Measurements from ENCODE around the gene RAD50. TPM values are rescaled to one million over a fixed set of nuclear protein-coding genes. Genes with fewer than 3 reads are reported as not detected.

The RAD50 gene
- polyA plus RNA-seq, 1 of the 3 experiments (the other 2 are of a cell fraction), result 20.0 TPM

DNA sequence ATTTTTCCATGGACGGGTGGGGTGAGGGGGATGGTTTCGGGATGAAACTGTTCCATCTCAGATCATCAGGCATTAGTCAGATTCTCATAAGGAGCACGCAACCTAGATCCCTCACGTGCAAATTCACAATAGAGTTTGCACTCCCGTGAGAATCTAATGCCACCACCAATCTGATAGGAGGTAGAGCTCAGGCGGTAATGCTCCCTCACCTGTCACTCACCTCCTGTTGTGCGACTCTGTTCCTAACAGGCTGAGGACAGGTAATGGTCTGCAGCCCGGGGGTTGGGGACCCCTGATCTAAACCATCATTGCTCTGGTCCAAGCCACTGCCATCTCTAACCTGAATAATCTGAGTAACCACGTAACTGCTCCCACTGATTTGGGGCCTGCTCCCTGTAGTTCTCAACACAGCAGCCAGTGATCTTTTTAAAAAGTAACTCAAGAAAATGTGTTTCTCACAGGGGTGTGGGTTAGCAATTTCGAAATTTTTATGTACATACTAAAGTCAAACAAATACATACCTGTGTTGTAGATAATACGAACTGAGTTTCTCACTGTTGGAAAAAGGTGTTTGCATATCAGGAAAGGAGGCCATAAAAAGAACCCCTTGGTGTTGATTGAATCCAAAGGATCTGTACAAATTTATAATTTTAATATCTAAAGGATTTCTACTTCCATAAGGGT, 89.9 kb downstream of the RAD50 start (continued):
- TF ChIP-seq RFX5 (IDR thresholded peaks at IDR 0.05; ENCODE audit: low read length) (no peak), SIN3A (IDR thresholded peaks at IDR 0.05; ENCODE audit: borderline replicate concordance, low read depth, low read length) (no peak), ELF1 (IDR thresholded peaks at IDR 0.05) (no peak), RAD21 (IDR thresholded peaks at IDR 0.05; ENCODE audit: low read length) (no peak)
- TF ChIP-seq, protein P1, sequence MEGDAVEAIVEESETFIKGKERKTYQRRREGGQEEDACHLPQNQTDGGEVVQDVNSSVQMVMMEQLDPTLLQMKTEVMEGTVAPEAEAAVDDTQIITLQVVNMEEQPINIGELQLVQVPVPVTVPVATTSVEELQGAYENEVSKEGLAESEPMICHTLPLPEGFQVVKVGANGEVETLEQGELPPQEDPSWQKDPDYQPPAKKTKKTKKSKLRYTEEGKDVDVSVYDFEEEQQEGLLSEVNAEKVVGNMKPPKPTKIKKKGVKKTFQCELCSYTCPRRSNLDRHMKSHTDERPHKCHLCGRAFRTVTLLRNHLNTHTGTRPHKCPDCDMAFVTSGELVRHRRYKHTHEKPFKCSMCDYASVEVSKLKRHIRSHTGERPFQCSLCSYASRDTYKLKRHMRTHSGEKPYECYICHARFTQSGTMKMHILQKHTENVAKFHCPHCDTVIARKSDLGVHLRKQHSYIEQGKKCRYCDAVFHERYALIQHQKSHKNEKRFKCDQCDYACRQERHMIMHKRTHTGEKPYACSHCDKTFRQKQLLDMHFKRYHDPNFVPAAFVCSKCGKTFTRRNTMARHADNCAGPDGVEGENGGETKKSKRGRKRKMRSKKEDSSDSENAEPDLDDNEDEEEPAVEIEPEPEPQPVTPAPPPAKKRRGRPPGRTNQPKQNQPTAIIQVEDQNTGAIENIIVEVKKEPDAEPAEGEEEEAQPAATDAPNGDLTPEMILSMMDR (IDR thresholded peaks at IDR 0.05), result no peak
- TF ChIP-seq, protein P2, sequence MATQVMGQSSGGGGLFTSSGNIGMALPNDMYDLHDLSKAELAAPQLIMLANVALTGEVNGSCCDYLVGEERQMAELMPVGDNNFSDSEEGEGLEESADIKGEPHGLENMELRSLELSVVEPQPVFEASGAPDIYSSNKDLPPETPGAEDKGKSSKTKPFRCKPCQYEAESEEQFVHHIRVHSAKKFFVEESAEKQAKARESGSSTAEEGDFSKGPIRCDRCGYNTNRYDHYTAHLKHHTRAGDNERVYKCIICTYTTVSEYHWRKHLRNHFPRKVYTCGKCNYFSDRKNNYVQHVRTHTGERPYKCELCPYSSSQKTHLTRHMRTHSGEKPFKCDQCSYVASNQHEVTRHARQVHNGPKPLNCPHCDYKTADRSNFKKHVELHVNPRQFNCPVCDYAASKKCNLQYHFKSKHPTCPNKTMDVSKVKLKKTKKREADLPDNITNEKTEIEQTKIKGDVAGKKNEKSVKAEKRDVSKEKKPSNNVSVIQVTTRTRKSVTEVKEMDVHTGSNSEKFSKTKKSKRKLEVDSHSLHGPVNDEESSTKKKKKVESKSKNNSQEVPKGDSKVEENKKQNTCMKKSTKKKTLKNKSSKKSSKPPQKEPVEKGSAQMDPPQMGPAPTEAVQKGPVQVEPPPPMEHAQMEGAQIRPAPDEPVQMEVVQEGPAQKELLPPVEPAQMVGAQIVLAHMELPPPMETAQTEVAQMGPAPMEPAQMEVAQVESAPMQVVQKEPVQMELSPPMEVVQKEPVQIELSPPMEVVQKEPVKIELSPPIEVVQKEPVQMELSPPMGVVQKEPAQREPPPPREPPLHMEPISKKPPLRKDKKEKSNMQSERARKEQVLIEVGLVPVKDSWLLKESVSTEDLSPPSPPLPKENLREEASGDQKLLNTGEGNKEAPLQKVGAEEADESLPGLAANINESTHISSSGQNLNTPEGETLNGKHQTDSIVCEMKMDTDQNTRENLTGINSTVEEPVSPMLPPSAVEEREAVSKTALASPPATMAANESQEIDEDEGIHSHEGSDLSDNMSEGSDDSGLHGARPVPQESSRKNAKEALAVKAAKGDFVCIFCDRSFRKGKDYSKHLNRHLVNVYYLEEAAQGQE (IDR thresholded peaks at IDR 0.05; ENCODE audit: low read depth, low read length), result no peak

DNA sequence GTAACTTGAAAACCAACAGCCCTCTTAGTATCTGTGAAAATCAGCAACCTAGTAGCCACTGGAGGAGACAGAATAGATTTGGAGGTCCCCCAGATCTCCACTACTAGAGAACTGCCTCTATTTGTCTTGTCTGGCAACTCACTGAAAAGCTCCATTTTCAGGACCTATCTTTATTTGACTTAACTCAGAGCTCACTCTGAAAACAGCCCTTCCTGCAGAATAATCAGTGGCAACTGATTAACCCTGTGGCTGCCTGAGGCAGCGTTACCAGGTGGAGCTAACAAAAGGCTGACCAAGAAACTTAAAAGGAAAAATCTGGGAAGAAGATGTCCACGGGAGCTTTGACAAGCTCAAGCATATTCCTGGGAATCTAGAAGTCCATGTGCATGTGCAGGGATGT, 90.7 kb downstream of the RAD50 start:
- Histone ChIP-seq H4K20me1 (ENCODE audit: insufficient read depth) (no peaks in the 10 kb centered on the region), H3K4me2 (no peak overlapping the region), H3K4me1 (ENCODE audit: control insufficient read depth in 1 of 2, insufficient read depth in 2 of 2, low read depth in 1 of 2, low read length in 1 of 2) (no peaks in the 10 kb centered on the region), H3K27me3 (ENCODE audit: insufficient read depth) (no peaks in the 10 kb centered on the region), H3K9ac (no peak overlapping the region), H3K4me3 (ENCODE audit: low read depth in 2 of 2, low read length in 1 of 2) (no peak overlapping the region), H3K27ac (ENCODE audit: low read depth in 2 of 2, low read length in 1 of 2) (no peak overlapping the region), H3F3A (replicated peaks; ENCODE audit: insufficient read depth) (no peaks in the 10 kb centered on the region), H2AFZ (ENCODE audit: low read depth) (no peak overlapping the region), H3K9me3 (no peaks in the 10 kb centered on the region), H3K79me2 (ENCODE audit: insufficient read depth) (no peaks in the 10 kb centered on the region), H3K9me2 (no peaks in the 10 kb centered on the region), H3K36me3 (replicated peaks in 1 of 2; ENCODE audit: control insufficient read depth in 1 of 2, insufficient read depth in 2 of 2, low read length in 1 of 2) (peaks cover 5 to 17% of the 10 kb centered on the region in 2 experiments)
- no peak for DNase-seq
- WGBS (ENCODE audit: low lambda C conversion rate), result 97% methylated on average over 2 of the region's 2 CpGs
- TF ChIP-seq, protein P3, sequence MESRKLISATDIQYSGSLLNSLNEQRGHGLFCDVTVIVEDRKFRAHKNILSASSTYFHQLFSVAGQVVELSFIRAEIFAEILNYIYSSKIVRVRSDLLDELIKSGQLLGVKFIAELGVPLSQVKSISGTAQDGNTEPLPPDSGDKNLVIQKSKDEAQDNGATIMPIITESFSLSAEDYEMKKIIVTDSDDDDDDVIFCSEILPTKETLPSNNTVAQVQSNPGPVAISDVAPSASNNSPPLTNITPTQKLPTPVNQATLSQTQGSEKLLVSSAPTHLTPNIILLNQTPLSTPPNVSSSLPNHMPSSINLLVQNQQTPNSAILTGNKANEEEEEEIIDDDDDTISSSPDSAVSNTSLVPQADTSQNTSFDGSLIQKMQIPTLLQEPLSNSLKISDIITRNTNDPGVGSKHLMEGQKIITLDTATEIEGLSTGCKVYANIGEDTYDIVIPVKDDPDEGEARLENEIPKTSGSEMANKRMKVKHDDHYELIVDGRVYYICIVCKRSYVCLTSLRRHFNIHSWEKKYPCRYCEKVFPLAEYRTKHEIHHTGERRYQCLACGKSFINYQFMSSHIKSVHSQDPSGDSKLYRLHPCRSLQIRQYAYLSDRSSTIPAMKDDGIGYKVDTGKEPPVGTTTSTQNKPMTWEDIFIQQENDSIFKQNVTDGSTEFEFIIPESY (IDR thresholded peaks at IDR 0.05; ENCODE audit: borderline replicate concordance, low read depth), result no peak
- no peak for TF ChIP-seq JUND (IDR thresholded peaks at IDR 0.05)
- TF ChIP-seq, protein P2 (IDR thresholded peaks at IDR 0.05; ENCODE audit: low read depth, low read length), result no peak
- ChIA-PET CTCF (interaction anchor here (1.1 kb wide), 1 partner anchor 10 kb away, joined by 3 read pairs; the partner anchor contains the start of gene IL13), POLR2A (no interaction called here)
